ENCODE measurements around the gene PMEPA1.

The PMEPA1 gene

GRCh38 chr20:57748601-57749130 lies 38.9 kb upstream of the PMEPA1 start (continued):
- TF ChIP-seq ZXDB (tag by site-specific recombination; IDR thresholded peaks at IDR 0.05) (0 out of 2 replicates have a peak, but pooled peaks have one; percentile 33), ZNF473 (tag by site-specific recombination; IDR thresholded peaks at IDR 0.05) (no peak), ZNF518A (tag by site-specific recombination; conservative IDR thresholded peaks at IDR 0.05; ENCODE audit: low read depth) (peak; percentile 31; the same call in 1 of the 2 replicates), ZBTB17 (tag by site-specific recombination; IDR thresholded peaks at IDR 0.05) (peak; percentile 85), ZNF362 (tag by site-specific recombination; IDR thresholded peaks at IDR 0.05) (peak; percentile 94), KLF1 (tag by site-specific recombination; IDR thresholded peaks at IDR 0.05) (peak; percentile 78), ZNF639 (tag by site-specific recombination; IDR thresholded peaks at IDR 0.05) (0 out of 2 replicates have a peak, but pooled peaks have one; percentile 42), ZSCAN18 (tag by site-specific recombination; IDR thresholded peaks at IDR 0.05) (no peak), ZEB2 (tag by site-specific recombination; IDR thresholded peaks at IDR 0.05) (peak; percentile 61; the same call in 1 of the 2 replicates), SP7 (tag by site-specific recombination; IDR thresholded peaks at IDR 0.05) (peak; percentile 65), GLIS1 (tag by site-specific recombination; IDR thresholded peaks at IDR 0.05) (peak; percentile 79), ZNF664 (tag by site-specific recombination; IDR thresholded peaks at IDR 0.05) (no peak), GLIS2 (tag by site-specific recombination; IDR thresholded peaks at IDR 0.05) (peak; percentile 86), MEIS1 (CRISPR knock-in tag; IDR thresholded peaks at IDR 0.05; ENCODE audit: borderline replicate concordance) (no peak), ZNF544 (tag by site-specific recombination; IDR thresholded peaks at IDR 0.05) (no peak), ZBTB26 (tag by site-specific recombination; optimal IDR thresholded peaks at IDR 0.05) (peak; percentile 98), KLF10 (tag by site-specific recombination; IDR thresholded peaks at IDR 0.05) (0 out of 2 replicates have a peak, but pooled peaks have one; percentile 33), ZBTB20 (tag by site-specific recombination; IDR thresholded peaks at IDR 0.05) (peak; percentile 21; the same call in 1 of the 2 replicates), ZNF324 (tag by site-specific recombination; IDR thresholded peaks at IDR 0.05) (peak; percentile 51), HIC1 (tag by site-specific recombination; IDR thresholded peaks at IDR 0.05) (peak; percentile 74), ZNF449 (tag by site-specific recombination; IDR thresholded peaks at IDR 0.05) (peak; percentile 83), ZBTB8A (tag by site-specific recombination; IDR thresholded peaks at IDR 0.05) (peak; percentile 47; the same call in 1 of the 2 replicates), KLF17 (tag by site-specific recombination; IDR thresholded peaks at IDR 0.05) (peak; percentile 84), ZNF558 (tag by site-specific recombination; IDR thresholded peaks at IDR 0.05) (no peak)
